Measurements from ENCODE around the gene CLEC2D. TPM values are rescaled to one million over a fixed set of nuclear protein-coding genes. Genes with fewer than 3 reads are reported as not detected.
"Not testable (repeated sequence)": the region's sequence is repeated elsewhere in the genome, so short reads cannot be mapped to it uniquely, and the experiment has no call there.

The CLEC2D gene
- total and polyA plus RNA-seq, 2 donors from 2014 or later = 2.5 to 22.4 TPM

- H3K27me3 ChIP-seq (ENCODE audit: control insufficient read depth, insufficient read depth, low read length) = no peaks in the 10 kb centered on the region
- H3K27ac ChIP-seq (ENCODE audit: low read depth in 2 of 2, low read length in 2 of 2) = no peak overlapping the region
- no peaks in the 10 kb centered on the region for H3K9me3 ChIP-seq (ENCODE audit: control insufficient read depth in 2 of 3, insufficient read depth in 1 of 3, low read length in 3 of 3)
- no peak for TF ChIP-seq CTCF (IDR thresholded peaks at IDR 0.05; ENCODE audit: borderline replicate concordance, extremely low read depth, insufficient read depth)
- H3K4me1 ChIP-seq (ENCODE audit: control insufficient read depth in 2 of 3, insufficient read depth in 2 of 3, low read depth in 1 of 3, low read length in 3 of 3) = no peaks in the 10 kb centered on the region
- no peak for DNase-seq
- intact Hi-C loops (cut with DNase I) = loop anchor here (5.0 to 10.0 kb wide), 2 partner anchors 77 to 374 kb away; no protein-coding TSS in a partner anchor
- no peak overlapping the region for H3K4me3 ChIP-seq (ENCODE audit: low read length in 3 of 3)
- FAIRE-seq = no peak
- H3K36me3 ChIP-seq (ENCODE audit: control insufficient read depth in 2 of 3, insufficient read depth in 3 of 3, low read length in 3 of 3) = no peaks in the 10 kb centered on the region
- no peak overlapping the region for H3K9ac ChIP-seq (ENCODE audit: low read length in 3 of 3)
These were observed 39.3 kb downstream of the CLEC2D start for GRCh38 chr12:9708853-9709252.

GRCh38 chr12:9710584-9711375, 41.3 kb downstream of the CLEC2D start:
- Histone ChIP-seq H3K36me3 (ENCODE audit: control insufficient read depth in 2 of 3, insufficient read depth in 3 of 3, low read length in 3 of 3) (no peaks in the 10 kb centered on the region), H3K27ac (ENCODE audit: low read depth in 2 of 2, low read length in 2 of 2) (no peak overlapping the region), H3K4me3 (ENCODE audit: low read length in 3 of 3) (no peak overlapping the region), H3K27me3 (ENCODE audit: control insufficient read depth, insufficient read depth, low read length) (no peaks in the 10 kb centered on the region), H3K9ac (ENCODE audit: low read length in 3 of 3) (no peak overlapping the region), H3K4me1 (ENCODE audit: control insufficient read depth in 2 of 3, insufficient read depth in 2 of 3, low read depth in 1 of 3, low read length in 3 of 3) (no peaks in the 10 kb centered on the region), H3K9me3 (ENCODE audit: control insufficient read depth in 2 of 3, insufficient read depth in 1 of 3, low read length in 3 of 3) (no peaks in the 10 kb centered on the region)
- TF ChIP-seq CTCF (IDR thresholded peaks at IDR 0.05; ENCODE audit: borderline replicate concordance, extremely low read depth, insufficient read depth) = no peak
- FAIRE-seq = no peak
- no peak for DNase-seq
- intact Hi-C loops (cut with DNase I) = no loop called here

GRCh38 chr12:9711664-9712063, 42.2 kb downstream of the CLEC2D start:
- no peak for DNase-seq
- FAIRE-seq = no peak
- H3K36me3 ChIP-seq (ENCODE audit: control insufficient read depth in 2 of 3, insufficient read depth in 3 of 3, low read length in 3 of 3) = no peaks in the 10 kb centered on the region
- no peak overlapping the region for H3K4me3 ChIP-seq (ENCODE audit: low read length in 3 of 3)
- no peaks in the 10 kb centered on the region for H3K4me1 ChIP-seq (ENCODE audit: control insufficient read depth in 2 of 3, insufficient read depth in 2 of 3, low read depth in 1 of 3, low read length in 3 of 3)
- no peak overlapping the region for H3K27ac ChIP-seq (ENCODE audit: low read depth in 2 of 2, low read length in 2 of 2)
- H3K27me3 ChIP-seq (ENCODE audit: control insufficient read depth, insufficient read depth, low read length) = no peaks in the 10 kb centered on the region
- TF ChIP-seq CTCF (IDR thresholded peaks at IDR 0.05; ENCODE audit: borderline replicate concordance, extremely low read depth, insufficient read depth) = no peak
- intact Hi-C loops (cut with DNase I) = no loop called here
- H3K9me3 ChIP-seq (ENCODE audit: control insufficient read depth in 2 of 3, insufficient read depth in 1 of 3, low read length in 3 of 3) = no peaks in the 10 kb centered on the region
- H3K9ac ChIP-seq (ENCODE audit: low read length in 3 of 3) = no peak overlapping the region

- not testable (repeated sequence) for FAIRE-seq; H3K9me3 ChIP-seq (ENCODE audit: control insufficient read depth in 2 of 3, insufficient read depth in 1 of 3, low read length in 3 of 3)
These were observed 43.6 kb downstream of the CLEC2D start for GRCh38 chr12:9713032-9713558.

More at GRCh38 chr12:9713032-9713558, 43.6 kb downstream of the CLEC2D start:
- H3K9ac ChIP-seq (ENCODE audit: low read length in 3 of 3); DNase-seq; H3K27me3 ChIP-seq (ENCODE audit: control insufficient read depth, insufficient read depth, low read length); H3K36me3 ChIP-seq (ENCODE audit: control insufficient read depth in 2 of 3, insufficient read depth in 3 of 3, low read length in 3 of 3); H3K27ac ChIP-seq (ENCODE audit: low read depth in 2 of 2, low read length in 2 of 2); intact Hi-C loops (cut with DNase I); H3K4me3 ChIP-seq (ENCODE audit: low read length in 3 of 3); H3K4me1 ChIP-seq (ENCODE audit: control insufficient read depth in 2 of 3, insufficient read depth in 2 of 3, low read depth in 1 of 3, low read length in 3 of 3): not testable (repeated sequence)

All from kidney (tissue), 14 donors.